GM21737 (cell line): Measurements from ENCODE around the gene NFKBIB.

Source experiments
- ATAC-seq: cut with Tn5 transposase; IDR thresholded peaks from one replicate; pipeline ENCODE4 v1.9.1; 2021; ENCODE audit warnings: mild to moderate bottlenecking, moderate library complexity; ENCODE audit not compliant: unreplicated experiment

Gene NFKBIB

DNA sequence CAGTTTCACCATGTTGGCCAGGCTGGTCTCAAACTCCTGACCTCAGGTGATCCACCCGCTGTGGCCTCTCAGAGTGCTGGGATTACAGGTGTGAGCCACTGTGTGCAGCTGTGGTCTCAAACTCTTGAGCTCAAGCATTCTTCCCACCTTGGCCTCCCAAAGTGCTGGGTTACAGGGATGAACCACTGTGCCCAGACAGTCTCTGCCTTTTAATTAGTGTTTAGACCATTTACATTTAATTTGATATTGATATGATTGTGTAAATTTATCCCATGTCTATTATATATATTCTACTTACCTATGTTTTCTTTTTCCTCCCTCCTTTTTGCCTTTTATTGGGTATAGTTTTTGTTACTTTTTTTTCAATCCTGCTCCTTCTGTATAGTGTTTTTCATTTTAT lies 1.9 kb downstream of the NFKBIB start:
- ATAC-seq = no peak

DNA sequence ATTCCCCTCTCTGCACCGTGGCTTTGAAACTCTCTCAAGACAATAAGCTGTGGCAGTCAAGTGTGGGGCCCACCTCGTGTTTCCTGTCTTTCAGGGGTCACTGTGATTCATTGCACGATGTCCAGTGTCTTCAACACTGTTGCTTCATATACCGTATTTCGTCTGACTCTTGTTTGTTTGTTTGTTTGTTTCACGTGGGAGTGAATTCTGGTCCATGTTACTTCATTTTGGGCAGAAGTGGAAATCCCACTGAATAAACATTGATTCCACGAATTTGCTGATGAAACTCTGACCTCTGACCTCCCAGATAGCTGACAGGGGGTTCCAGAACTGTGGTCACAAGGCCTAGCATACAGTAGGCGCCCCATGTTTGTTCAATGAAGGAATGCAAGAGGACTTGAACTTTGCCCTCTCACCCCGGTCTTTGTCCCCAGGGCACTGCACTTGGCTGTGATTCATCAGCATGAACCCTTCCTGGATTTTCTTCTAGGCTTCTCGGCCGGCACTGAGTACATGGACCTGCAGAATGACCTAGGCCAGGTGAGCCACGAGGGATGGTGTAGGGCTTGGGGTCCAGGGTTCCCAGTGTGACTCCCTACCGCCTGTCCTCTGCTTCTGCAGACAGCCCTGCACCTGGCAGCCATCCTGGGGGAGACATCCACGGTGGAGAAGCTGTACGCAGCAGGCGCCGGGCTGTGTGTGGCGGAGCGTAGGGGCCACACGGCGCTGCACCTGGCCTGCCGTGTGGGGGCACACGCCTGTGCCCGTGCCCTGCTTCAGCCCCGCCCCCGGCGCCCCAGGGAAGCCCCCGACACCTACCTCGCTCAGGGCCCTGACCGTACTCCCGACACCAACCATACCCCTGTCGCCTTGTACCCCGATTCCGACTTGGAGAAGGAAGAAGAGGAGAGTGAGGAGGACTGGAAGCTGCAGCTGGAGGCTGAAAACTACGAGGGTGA lies 5.1 kb downstream of the NFKBIB start:
- no peak for ATAC-seq

DNA sequence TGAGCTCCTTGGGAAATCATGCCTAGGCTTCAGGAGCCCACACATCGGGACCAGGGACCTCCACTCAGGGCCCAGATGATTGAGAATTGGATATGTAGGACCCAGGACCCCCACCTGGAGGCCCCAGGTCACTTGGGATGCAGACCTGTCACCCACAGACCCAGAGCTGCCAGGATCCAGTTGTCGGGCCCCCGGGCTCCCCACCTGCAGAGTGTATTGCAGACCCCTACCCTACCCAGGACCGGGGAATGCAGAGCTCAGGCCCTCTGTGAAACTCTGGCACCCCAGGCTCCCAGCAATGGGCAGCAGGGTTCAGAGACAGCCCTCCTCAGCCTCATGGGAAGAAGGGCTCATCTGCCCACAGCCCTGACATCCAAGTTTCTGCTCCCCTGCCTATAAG lies 5.9 kb downstream of the NFKBIB start:
- no peak for ATAC-seq

DNA sequence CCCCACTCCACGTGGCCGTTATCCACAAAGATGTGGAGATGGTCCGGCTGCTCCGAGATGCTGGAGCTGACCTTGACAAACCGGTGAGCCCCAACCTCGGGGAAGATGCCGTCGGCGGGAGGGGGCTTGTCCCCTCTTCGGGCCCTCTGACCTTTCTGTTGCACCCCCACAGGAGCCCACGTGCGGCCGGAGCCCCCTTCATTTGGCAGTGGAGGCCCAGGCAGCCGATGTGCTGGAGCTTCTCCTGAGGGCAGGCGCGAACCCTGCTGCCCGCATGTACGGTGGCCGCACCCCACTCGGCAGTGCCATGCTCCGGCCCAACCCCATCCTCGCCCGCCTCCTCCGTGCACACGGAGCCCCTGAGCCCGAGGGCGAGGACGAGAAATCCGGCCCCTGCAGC lies 7.5 kb downstream of the NFKBIB start:
- no peak for ATAC-seq

DNA sequence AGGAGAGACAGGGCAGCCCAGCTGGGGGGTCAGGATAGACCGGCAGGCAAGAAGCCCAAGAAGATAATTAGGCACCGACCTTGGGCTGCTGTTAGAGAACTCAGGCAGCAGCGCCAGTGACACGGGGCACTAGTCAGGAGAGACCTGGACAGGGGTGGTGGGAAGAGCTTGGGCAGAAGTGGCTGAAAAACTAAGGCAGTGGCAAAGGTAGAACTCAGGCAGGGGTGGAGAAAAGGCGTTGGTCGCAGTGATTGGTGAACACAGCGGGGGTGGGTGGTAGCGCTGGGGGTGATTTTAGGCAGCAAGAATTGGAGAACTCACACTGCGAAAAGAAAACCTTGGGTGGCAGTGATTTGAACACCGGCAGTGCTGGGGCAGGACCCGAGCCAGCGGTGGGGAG lies 7.9 kb downstream of the NFKBIB start:
- no peak for ATAC-seq

DNA sequence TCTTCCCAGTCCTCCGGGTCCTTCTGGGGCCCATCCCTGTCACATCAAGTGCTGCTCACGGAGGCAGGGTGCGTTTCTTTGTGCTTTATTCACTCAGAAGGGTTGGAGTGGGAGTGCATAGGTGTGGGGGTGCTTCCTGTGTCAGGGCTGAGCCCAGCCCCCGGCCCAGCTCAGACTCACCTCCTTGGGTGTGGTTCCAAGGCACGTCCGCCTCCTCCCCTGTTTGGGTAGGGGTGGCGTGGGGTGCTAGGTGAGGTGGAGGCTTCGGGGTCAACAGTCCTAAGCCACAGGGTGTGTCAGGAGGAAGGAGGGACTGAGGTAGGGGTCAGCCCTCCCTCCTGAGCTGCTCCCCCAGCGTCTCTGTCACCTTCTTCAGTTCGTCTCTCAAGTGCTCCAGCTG lies 9.1 kb downstream of the NFKBIB start:
- no peak for ATAC-seq

DNA sequence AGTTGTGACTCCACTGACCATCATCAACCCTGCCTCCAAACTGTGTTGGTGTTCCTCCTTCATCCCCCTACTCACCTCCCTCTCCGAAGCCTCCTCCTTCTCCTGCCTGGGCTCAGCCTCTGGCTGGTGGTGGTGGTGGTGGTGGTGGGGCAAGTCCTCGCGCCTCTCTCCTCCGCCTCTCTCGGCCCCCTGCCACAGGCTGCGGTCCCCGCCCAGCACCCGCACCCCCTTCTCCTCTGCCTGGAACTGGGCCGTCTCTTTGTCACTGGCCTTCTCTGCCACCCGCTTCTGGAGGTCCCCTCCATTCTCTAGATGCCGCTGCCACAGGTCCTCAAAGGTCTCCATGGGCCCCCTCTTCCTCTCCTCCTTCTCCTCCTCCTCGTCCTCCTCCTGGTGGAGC lies 10.7 kb downstream of the NFKBIB start:
- ATAC-seq = no peak

DNA sequence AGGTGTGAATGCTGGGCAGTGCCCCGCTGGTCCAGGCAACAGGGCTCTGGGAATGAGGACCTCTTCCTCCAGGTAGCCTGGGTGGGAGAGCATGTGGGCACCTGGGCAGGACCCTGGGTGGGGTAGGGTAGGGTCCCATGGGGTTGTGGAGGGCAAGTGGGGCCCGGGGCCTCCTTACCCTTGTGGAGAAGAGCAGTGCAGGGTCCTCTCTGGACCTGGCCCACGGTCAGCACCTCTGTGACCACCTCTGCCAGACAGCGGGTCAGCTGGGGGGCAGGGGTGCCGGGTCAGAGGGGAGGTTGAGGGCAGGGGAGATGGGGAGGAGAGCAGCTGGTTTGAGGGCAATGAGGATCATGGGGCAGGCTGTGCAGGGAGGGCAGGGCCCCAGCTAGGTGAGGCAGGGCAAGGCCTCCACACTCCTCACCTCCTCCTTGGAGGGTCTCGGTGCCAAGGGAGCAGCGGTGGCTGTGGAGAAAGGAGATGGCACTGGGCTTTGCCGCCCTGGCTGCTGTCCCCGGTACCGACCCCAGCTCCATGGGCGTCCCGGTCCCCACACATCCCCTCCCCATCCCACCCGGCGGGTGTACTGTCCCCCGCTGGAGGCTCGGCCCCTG lies 11.7 kb downstream of the NFKBIB start:
- no peak for ATAC-seq

DNA sequence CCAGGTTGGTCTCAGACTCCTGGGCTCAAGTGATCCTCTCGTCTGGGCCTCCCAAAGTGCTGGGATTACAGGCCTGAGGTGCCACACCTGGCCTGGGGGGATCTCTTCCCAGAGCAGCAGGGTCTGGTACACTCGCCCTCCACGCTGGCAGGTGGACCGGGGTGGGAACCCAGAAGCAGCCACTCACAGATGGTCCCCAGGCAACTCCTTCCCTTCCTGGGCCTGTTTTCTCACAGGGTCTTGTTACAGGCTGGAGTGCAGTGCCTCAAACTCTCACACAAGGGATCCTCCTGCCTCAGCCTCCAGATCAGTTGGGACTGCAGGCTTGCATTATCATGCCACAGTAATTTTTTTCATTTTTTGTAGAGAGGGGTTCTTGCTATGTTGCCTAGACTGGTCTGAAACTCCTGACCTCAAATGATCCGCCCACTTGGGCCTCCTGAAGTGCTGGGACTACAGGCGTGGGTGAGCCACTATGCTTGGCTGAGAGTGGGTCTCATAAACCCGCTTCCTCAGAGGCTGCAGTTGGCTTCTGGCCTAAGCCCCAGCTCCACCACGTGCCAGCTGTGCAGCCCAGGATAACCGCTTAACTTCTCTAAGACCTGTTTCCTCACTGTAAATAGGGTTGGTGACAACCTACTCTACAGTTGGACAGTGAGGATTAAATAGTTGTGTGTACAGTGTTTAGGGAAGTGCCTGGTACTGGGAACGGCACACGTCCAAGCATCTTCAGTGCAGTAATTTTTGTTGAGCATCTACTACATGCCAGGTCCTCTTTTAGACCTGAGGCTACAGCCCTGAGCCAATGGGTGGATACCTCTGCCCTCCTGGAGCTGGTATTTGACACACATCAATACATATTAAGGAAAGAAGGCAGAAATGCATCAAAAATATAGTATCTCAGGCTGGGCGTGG lies 13.1 kb downstream of the NFKBIB start:
- no peak for ATAC-seq

DNA sequence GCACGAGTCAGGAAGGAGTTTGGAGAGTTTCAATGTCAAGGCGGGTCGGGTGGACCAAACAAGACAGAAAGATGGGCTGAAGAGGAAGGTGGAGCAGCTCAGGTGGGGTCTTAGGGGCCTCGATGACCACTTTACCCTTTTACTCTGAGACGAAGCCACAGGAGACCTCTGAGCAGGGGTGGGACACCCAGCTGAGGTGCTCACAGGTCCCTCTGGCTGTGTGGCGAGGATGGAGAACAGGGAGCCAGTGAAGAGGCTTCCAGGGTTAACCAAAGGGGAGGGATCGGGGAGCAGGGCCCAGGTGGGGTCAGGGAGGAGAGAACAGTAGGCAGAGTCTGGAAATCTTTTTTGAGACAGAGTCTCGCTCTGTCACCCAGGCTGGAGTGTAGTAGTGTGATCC lies 14.2 kb downstream of the NFKBIB start:
- ATAC-seq = no peak

DNA sequence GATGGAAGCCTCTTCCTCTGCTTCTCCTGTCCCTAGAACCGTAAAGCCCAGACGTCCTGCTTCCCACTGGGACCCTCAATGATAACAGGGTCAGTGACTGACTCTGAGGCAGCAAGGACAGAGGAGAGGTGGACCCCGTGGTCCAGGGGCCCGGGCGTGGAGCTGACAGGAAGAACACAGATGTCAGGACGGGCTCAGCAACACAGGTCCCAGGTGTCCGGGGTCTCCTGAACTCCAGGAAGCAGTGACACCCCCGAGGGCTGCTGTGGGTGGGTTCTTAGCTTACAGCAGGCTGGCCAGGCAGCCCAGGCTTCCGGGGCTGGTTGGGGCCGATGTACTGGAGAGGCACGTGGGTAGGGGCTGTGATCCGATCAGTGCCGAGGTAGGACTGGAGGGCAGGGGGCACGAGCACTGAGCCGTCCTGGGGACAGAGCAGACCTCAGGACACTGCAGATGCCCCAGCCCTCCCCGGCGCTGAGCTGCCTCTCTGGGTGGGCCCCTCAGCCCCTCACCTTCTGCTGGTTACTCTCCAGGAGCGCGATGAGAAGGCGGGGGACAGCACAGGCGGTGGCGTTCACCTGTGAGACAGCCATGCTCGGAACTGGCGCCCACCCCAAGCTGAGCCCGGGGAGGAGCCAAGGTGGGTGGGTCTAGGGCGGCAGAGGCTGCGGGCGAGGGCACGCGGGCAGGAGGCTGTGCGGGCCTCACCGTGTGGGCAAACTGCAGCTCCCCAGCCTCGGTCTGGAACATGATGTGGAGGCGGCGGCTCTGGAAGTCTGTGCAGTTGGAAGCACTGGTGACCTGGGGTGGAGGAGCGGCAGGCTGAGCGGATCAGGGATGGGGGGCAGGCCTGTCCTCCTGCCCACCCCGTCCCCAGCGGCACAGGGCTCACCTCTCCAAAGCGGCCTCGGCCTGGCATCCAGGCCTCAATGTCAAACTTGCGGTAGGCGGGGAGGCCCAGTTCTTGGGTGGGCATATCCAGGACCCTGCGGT lies 15.9 kb downstream of the NFKBIB start:
- no peak for ATAC-seq

DNA sequence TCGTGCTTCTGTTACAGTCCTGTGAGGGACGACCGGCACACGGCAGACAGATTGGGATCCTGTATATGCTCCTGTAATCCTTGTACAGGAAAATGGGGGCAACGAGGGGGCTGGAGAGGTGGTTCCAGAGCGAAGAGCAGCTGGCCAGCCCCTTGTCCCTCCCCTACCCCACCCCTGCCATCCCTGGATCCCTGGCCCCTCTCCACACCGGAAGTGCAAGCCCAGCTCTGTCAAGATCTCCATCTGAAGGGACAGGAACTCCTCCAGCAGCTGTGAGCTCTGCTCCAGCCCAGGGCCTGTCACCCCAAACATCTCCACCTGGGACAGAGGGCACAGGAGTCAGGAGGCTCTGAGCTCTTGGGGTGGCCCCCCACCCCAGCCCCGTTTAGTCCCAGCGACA lies 17.7 kb downstream of the NFKBIB start:
- no peak for ATAC-seq

DNA sequence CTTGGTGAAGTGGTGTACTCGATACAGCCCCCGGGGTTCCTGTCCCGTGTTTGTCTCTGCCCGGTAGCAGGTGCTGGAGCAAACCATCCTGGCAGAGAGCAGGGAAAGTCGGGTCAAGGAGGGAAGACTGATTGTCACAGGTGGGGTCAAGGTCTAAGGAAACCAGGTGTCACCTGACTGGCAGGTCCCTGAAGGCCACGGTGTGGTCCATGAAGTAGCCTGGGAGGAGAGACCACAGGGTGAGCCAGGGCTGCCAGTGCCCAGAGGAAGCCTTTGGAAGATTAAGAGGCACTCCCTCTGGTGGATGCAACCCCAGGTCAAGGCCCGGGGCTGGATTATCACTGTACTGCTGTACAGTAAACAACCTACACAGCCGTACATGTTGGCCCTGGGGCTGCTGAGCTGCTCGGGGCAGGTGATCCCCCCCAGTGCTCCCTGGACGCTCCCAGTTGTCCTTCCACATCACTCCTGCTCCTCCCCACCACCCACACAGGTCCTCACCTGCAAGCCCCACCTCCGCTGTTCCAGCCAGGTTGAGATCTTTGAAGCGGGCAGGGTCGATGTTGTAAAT lies 18.2 kb downstream of the NFKBIB start:
- ATAC-seq = no peak

DNA sequence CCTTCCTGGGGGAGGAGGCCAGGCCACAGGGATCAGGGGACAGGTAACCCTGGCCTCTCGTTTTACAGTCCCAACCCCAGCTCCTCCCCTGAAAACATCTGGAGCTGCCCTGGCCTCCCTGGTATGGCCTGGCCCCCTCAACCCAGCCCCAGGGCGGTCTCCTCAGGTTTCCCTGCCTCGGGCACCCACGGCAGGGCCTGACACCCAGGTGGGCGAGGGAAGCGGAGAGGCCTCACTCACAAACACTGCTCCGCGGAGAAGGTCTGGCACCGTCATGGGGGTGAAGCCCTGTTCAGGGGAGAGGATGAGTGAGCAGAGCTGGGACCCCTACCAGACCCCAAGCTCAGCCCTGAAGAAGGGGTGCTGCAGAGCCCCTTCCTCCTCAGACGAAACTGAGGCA lies 18.8 kb downstream of the NFKBIB start:
- ATAC-seq = no peak

DNA sequence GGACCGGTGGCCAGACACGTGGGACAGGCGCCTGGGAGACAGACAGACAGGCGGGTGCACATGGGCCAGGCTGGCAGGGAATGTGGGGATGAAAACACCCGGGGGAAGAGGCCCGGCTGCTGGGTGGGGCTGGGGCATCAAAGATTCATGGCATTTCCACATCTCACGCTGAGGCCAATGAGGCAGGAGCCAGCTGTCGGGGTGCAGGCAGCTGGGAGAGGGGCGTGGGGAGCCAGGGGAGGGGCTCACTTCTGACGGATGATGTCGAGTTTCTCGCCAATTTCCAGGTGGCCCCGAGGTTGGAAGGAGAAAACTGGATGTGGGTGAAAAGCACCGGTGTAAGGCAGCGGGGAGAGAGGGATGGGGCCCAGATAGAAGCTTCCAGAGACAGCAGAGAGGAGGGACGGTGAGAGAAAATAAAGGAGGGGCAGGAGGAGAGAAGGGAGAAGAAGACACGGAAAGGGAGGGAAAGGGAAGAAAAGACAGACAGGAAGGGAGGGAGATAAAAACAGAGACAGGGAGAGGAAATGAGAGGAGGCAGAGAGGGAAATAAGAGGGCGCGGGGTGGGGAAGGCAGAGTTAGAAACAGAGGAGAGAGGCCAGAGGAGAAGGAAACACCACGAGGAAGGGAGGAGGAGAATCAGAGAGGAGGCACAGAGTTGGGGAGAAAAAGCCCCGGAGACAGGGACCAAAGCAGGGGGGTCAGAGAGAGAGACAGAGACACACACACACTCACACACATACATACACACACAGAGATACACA lies 20.2 kb downstream of the NFKBIB start:
- no peak for ATAC-seq

DNA sequence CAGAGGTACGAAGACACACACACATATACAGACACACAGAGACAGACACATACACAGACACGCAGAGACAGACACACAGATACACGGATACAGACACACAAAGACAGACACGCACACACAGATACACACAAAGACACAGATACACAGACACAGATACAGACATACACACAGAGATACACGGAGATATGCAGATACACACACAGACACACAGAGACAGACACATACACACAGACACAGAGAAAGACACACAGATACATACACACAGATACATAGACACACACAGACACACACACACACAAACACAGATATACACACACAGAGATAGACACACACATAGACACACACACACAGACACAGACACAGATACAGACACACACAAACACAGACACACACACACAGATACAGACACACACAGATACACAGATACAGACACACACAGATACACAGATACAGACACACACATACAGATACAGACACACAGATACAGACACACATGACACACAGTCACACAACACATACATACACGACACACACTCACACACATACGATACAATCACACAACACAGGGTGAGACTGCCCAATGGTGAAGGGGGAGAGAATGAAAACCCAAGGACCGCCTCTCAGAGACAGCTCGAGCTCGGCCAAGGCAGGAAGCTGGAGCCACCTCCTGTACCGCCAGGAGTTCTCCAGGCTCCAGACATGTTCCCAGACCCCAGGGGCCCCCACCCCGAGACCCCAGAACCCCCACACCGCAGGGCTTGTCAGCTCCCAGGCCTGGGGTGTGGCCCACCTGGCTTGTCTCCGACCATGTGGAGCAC lies 21.0 kb downstream of the NFKBIB start:
- no peak for ATAC-seq

DNA sequence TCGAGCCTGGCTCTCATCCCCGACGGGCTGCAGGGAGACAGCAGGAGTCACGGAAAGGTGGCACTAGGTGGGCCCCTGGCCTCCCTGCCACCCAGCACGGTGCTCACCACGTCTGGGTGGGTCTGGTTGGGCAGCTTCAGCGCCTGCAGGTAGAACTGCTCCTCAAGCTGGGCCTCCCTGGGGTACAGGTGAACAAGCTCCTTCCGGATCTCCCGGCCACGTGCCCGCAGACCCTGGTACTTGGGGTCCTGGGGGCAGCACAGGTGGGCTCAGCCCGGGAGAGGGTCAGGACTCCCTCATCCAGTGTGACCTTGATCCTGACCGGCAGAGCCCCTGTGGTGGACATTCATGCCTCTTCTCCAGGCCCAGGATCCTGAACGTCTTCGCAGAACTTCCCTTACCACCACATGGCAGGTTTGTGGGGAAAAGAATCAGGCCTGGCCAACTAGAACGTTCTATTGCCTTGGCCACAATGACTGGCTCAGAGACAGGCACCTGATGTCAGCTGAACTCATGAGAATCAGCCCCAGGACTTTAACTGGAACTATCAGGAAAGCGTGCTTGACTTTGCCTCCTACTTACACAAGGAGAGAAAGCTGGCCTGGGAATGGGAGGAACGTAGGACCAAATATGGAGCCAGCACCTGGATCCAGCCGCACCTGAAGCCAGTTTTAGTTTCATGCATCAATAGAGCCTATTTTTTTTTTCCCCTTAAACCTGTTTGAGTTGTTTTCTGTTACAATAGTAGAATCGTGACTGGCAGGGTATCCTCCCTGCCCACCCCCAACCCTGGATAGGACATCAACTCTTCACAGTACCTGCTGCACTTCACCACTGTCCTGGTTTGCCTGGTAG lies 21.9 kb downstream of the NFKBIB start:
- no peak for ATAC-seq
